Stimulated activated CD4-positive, alpha-beta T cell treated with anti-CD3 and anti-CD28 coated beads, Interleukin-12 subunit alpha, Interleukin-12 subunit beta, amount 100 ng/mL, for 48 hours (primary cell): ENCODE measurements around the gene CFAP77.
A peak's percentile ranks its signal among the peaks of the same experiment; 100 is the strongest.

Experiments used
- DNase-seq, 3 donors: peaks; one replicate each; pipeline ENCODE4 v3.0.0-alpha.2; 2020; ENCODE audit warnings: low read depth in 2 of 3, low spot score in 1 of 3

Gene CFAP77

GRCh38 chr9:132447346-132447745 lies 37.3 kb downstream of the CFAP77 start:
- DNase-seq: no peak

- DNase-seq: no peak
Measured at GRCh38 chr9:132447902-132448301, 37.9 kb downstream of the CFAP77 start.

- peak in 1 of 3 donors; percentile 6 for DNase-seq
Measured at GRCh38 chr9:132451276-132451675, 41.3 kb downstream of the CFAP77 start.

- DNase-seq: no peak
Measured at GRCh38 chr9:132456241-132456640, 46.2 kb downstream of the CFAP77 start.

- DNase-seq: no peak
Measured at GRCh38 chr9:132457504-132458236, 47.7 kb downstream of the CFAP77 start.

GRCh38 chr9:132458432-132458831 lies 48.4 kb downstream of the CFAP77 start:
- DNase-seq: no peak

GRCh38 chr9:132459661-132460060 lies 49.6 kb downstream of the CFAP77 start:
- DNase-seq: no peak

- no peak for DNase-seq
Measured at GRCh38 chr9:132460240-132460639, 50.2 kb downstream of the CFAP77 start.

- DNase-seq: no peak
Measured at GRCh38 chr9:132461281-132461896, 51.4 kb downstream of the CFAP77 start.

GRCh38 chr9:132461971-132462370 lies 52.0 kb downstream of the CFAP77 start:
- no peak for DNase-seq

- DNase-seq: no peak
Measured at GRCh38 chr9:132464547-132464946, 54.5 kb downstream of the CFAP77 start.

- no peak for DNase-seq
Measured at GRCh38 chr9:132465131-132465635, 55.2 kb downstream of the CFAP77 start.

GRCh38 chr9:132472199-132472598 lies 62.2 kb downstream of the CFAP77 start:
- DNase-seq: no peak

- DNase-seq: no peak
Measured at GRCh38 chr9:132472599-132472998, 62.6 kb downstream of the CFAP77 start.

GRCh38 chr9:132474253-132474652 lies 64.2 kb downstream of the CFAP77 start:
- DNase-seq: no peak

- DNase-seq: no peak
Measured at GRCh38 chr9:132478353-132479050, 68.5 kb downstream of the CFAP77 start.

GRCh38 chr9:132479733-132480132 lies 69.7 kb downstream of the CFAP77 start:
- no peak for DNase-seq

- no peak for DNase-seq
Measured at GRCh38 chr9:132481053-132481849, 71.2 kb downstream of the CFAP77 start.

GRCh38 chr9:132482196-132482813 lies 72.3 kb downstream of the CFAP77 start:
- no peak for DNase-seq

- no peak for DNase-seq
Measured at GRCh38 chr9:132485393-132485792, 75.4 kb downstream of the CFAP77 start.
